ENCODE results near the gene IPO11.

The IPO11 gene

DNA sequence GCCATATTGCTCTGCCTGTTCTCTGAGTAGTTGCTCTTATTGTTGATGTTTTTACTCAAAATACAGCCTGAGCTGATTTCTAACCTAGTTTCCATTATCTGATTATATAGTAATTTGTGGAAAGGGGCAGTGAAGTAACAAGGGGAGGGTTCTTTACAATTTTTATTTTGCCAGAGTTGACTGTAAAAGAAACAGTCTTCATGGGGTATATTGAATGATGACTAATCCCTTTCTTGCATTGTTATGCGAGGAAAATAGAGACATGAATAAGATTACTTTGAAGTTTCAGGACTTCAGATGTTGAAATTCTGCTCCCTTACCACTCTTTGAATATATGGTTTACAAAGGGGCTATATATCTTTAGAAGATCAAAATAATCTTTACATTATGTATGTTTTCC, 156.9 kb downstream of the IPO11 start:
- Histone ChIP-seq H3K4me2 (ENCODE audit: low read depth, low read length, poor library complexity, severe bottlenecking) (no peak overlapping the region), H3F3A (ENCODE audit: insufficient read depth) (no peaks in the 10 kb centered on the region), H2AFZ (ENCODE audit: low read depth, low read length, severe bottlenecking) (no peak overlapping the region), H3K4me3 (ENCODE audit: insufficient read depth, low read length, poor library complexity, severe bottlenecking) (no peak overlapping the region), H3K27me3 (ENCODE audit: low read length) (no peaks in the 10 kb centered on the region), H4K20me1 (ENCODE audit: low read depth, low read length) (no peaks in the 10 kb centered on the region), H3K27ac (ENCODE audit: low read depth, low read length) (no peak overlapping the region), H3K36me3 (ENCODE audit: low read length) (no peaks in the 10 kb centered on the region), H3K9me2 (replicated peaks; ENCODE audit: insufficient read depth, low read length) (no peaks in the 10 kb centered on the region), H3K9me3 (ENCODE audit: insufficient read depth, low read length) (no peaks in the 10 kb centered on the region), H3K9ac (ENCODE audit: low read length) (no peak overlapping the region), H3K79me2 (ENCODE audit: insufficient read depth, low read length) (no peaks in the 10 kb centered on the region)
- TF ChIP-seq EZH2phosphoT487 (conservative IDR thresholded peaks at IDR 0.05; ENCODE audit: low read length), result no peak
- TF ChIP-seq, protein P1, sequence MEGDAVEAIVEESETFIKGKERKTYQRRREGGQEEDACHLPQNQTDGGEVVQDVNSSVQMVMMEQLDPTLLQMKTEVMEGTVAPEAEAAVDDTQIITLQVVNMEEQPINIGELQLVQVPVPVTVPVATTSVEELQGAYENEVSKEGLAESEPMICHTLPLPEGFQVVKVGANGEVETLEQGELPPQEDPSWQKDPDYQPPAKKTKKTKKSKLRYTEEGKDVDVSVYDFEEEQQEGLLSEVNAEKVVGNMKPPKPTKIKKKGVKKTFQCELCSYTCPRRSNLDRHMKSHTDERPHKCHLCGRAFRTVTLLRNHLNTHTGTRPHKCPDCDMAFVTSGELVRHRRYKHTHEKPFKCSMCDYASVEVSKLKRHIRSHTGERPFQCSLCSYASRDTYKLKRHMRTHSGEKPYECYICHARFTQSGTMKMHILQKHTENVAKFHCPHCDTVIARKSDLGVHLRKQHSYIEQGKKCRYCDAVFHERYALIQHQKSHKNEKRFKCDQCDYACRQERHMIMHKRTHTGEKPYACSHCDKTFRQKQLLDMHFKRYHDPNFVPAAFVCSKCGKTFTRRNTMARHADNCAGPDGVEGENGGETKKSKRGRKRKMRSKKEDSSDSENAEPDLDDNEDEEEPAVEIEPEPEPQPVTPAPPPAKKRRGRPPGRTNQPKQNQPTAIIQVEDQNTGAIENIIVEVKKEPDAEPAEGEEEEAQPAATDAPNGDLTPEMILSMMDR (IDR thresholded peaks at IDR 0.05; ENCODE audit: insufficient read depth, low read length, poor library complexity, severe bottlenecking), result no peak

DNA sequence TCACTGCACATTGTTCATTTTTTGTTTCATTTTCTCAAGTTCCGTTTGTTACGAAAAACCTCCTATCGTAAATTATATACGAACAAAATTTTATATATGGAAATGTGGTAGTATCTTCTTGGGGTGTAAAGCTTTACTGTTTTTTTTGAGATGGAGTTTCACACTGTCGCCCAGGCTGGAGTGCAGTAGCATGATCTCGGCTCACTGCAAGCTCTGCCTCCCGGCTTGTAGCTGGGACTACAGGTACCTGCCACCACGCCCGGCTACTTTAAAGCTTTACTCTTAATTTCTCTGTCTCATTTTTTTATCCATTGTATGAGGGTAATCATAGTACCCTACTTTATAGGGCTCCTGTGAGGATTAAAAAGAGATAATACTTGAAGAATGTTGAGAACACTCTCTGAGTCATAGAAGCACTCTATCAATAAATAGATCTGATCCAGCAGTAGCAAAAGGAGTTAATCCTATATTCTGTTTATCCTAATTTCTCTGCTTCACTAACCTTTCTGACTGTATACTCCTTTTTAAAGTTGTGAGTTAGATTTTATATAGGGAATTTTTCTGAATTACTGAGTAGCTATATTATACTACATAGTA, 160.5 kb downstream of the IPO11 start:
- Histone ChIP-seq H3K36me3 (ENCODE audit: low read length) (no peaks in the 10 kb centered on the region), H3K9ac (ENCODE audit: low read length) (no peak overlapping the region), H4K20me1 (ENCODE audit: low read depth, low read length) (no peaks in the 10 kb centered on the region), H3K79me2 (ENCODE audit: insufficient read depth, low read length) (no peaks in the 10 kb centered on the region), H3K9me3 (ENCODE audit: insufficient read depth, low read length) (no peaks in the 10 kb centered on the region), H3F3A (ENCODE audit: insufficient read depth) (no peaks in the 10 kb centered on the region), H3K9me2 (replicated peaks; ENCODE audit: insufficient read depth, low read length) (no peaks in the 10 kb centered on the region), H3K4me3 (ENCODE audit: insufficient read depth, low read length, poor library complexity, severe bottlenecking) (no peak overlapping the region), H3K27me3 (ENCODE audit: low read length) (no peaks in the 10 kb centered on the region), H2AFZ (ENCODE audit: low read depth, low read length, severe bottlenecking) (no peak overlapping the region), H3K27ac (ENCODE audit: low read depth, low read length) (no peak overlapping the region), H3K4me2 (ENCODE audit: low read depth, low read length, poor library complexity, severe bottlenecking) (no peak overlapping the region)
- no peak for TF ChIP-seq EZH2phosphoT487 (conservative IDR thresholded peaks at IDR 0.05; ENCODE audit: low read length)
- TF ChIP-seq, protein P1 (IDR thresholded peaks at IDR 0.05; ENCODE audit: insufficient read depth, low read length, poor library complexity, severe bottlenecking), result no peak

DNA sequence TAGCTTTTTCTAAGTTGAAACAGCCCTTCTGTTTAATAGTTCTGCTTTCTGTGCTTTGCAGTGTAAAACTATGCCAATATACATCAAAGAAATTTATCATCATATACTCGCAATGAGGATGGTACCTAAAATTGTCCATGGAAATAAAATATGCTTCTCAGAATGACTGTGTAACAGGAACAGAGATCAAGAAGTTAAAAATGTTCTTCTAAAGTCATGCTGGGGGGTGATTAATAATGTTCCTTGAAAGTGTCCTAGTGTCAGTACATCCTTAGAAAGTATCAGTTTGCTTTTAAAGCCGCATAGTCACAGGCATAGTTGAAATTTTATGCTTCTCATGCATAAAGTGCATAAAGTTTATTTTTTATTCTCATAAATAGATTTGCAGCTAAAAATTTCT, 162.0 kb downstream of the IPO11 start:
- no peak overlapping the region for H3K4me3 ChIP-seq (ENCODE audit: insufficient read depth, low read length, poor library complexity, severe bottlenecking)
- no peak overlapping the region for H3K27ac ChIP-seq (ENCODE audit: low read depth, low read length)
- H3K79me2 ChIP-seq (ENCODE audit: insufficient read depth, low read length), result no peaks in the 10 kb centered on the region
- TF ChIP-seq, protein P1 (IDR thresholded peaks at IDR 0.05; ENCODE audit: insufficient read depth, low read length, poor library complexity, severe bottlenecking), result no peak
- no peak for TF ChIP-seq EZH2phosphoT487 (conservative IDR thresholded peaks at IDR 0.05; ENCODE audit: low read length)
- no peaks in the 10 kb centered on the region for H4K20me1 ChIP-seq (ENCODE audit: low read depth, low read length)
- H3F3A ChIP-seq (ENCODE audit: insufficient read depth), result no peaks in the 10 kb centered on the region
- no peaks in the 10 kb centered on the region for H3K27me3 ChIP-seq (ENCODE audit: low read length)
- H3K9me2 ChIP-seq (replicated peaks; ENCODE audit: insufficient read depth, low read length), result no peaks in the 10 kb centered on the region
- H2AFZ ChIP-seq (ENCODE audit: low read depth, low read length, severe bottlenecking), result no peak overlapping the region
- no peaks in the 10 kb centered on the region for H3K36me3 ChIP-seq (ENCODE audit: low read length)
- H3K9ac ChIP-seq (ENCODE audit: low read length), result no peak overlapping the region
- H3K4me2 ChIP-seq (ENCODE audit: low read depth, low read length, poor library complexity, severe bottlenecking), result no peak overlapping the region
- no peaks in the 10 kb centered on the region for H3K9me3 ChIP-seq (ENCODE audit: insufficient read depth, low read length)
